Stomach (tissue), 9 donors: ENCODE data around the gene DKKL1. TPM values are rescaled to one million over a fixed set of nuclear protein-coding genes. Genes with fewer than 3 reads are reported as not detected.

Experiments used
- DNase-seq, 2 donors: peaks; one replicate each; pipeline versions ENCODE4 v3.0.0 to v3.0.0-alpha.2; 2013 to 2019
- H3K27ac ChIP-seq, 5 donors: fragments of 200-600 bp in 4 of 5; sonication (generic) in 4 of 5; one replicate each; pipeline ENCODE4 v1.5.1; 2013 to 2019; ENCODE audit warnings: mild to moderate bottlenecking in 1 of 5, moderate library complexity in 1 of 5
- H3K27me3 ChIP-seq, 3 donors: fragments of 200-600 bp; sonication (generic); one replicate each; pipeline ENCODE4 v1.5.1; 2017 to 2019; ENCODE audit warnings: mixed run types in 1 of 3
- H3K36me3 ChIP-seq, 4 donors: fragments of 200-600 bp; sonication (generic); 1 replicate in 3 of 4; 2 replicates in 1 of 4; pipeline ENCODE4 v1.5.1; 2016 to 2019
- H3K4me1 ChIP-seq, 4 donors: fragments of 200-600 bp; sonication (generic); one replicate each; pipeline ENCODE4 v1.5.1; 2016 to 2019
- H3K4me3 ChIP-seq, 4 donors: fragments of 200-600 bp; sonication (generic) in 3 of 4; one replicate each; pipeline ENCODE4 v1.5.1; 2016 to 2019; ENCODE audit warnings: mild to moderate bottlenecking in 1 of 4
- H3K9me3 ChIP-seq, 4 donors: fragments of 200-600 bp; sonication (generic); one replicate each; pipeline ENCODE4 v1.5.1; 2016 to 2019
- EP300 ChIP-seq: sonication (generic); formaldehyde crosslinking; IDR thresholded peaks from one replicate; pipeline ENCODE4 v1.6.1; 2017; ENCODE audit warnings: antibody characterized with exemption
- POLR2A ChIP-seq, 4 donors: fragments of 450-650 bp; IDR thresholded peaks; one replicate each; pipeline ENCODE4 v1.6.1; 2016; ENCODE audit warnings: antibody characterized with exemption in 4 of 4, control low read depth in 2 of 4, mild to moderate bottlenecking in 1 of 4, moderate library complexity in 1 of 4
- POLR2AphosphoS5 ChIP-seq, 3 donors: sonication (generic); formaldehyde crosslinking; IDR thresholded peaks; one replicate each; pipeline ENCODE4 v1.6.1; 2016; ENCODE audit warnings: antibody characterized with exemption in 3 of 3
- WGBS, 5 donors: extraction: QIAGEN DNeasy Blood & Tissue Kit in 3 of 5; methylation state at CpG; one replicate each; pipeline versions ENCODE4 v1.1.5 to v1.1.7; 2013 to 2018; 5-methylcytosine and 5-hydroxymethylcytosine counted together
- intact Hi-C: fragments of 100-400 bp; cut with DNase I; formaldehyde crosslinking; loops from one replicate; pipeline ENCODE4 v1.15.1; 2023; ENCODE audit warnings: low total_unique reads
- polyA plus RNA-seq, 3 donors: library from polyadenylated mRNA; stranded (reverse); fragments of 200-250 nt; gene quantifications; one replicate each; pipeline ENCODE4 v1.2.3, GENCODE V29; 2013
- total RNA-seq, 5 donors: library from RNA; depleted of rRNA; stranded (reverse); fragments of >200 nt; gene quantifications; one replicate each; pipeline versions ENCODE4 v1.1.0 to v1.2.3, GENCODE V29; 2014 to 2016
- TF ChIP-seq, protein P1 (sequence below), 7 experiments: fragments of 450-650 bp in 4 of 7; fragments of 200-600 bp in 3 of 7; sonication (generic) in 3 of 7; IDR thresholded peaks; one replicate each; pipeline ENCODE4 v1.5.1; 2016 to 2019; ENCODE audit warnings: antibody characterized with exemption in 7 of 7, control low read depth in 2 of 7, mild to moderate bottlenecking in 1 of 7
- donor health status: healthy with polysubstance abuse.
- donor health status: Bipolar disorder and iron deficiency.
- donor health status: healthy.

The DKKL1 gene
- total and polyA plus RNA-seq, 8 donors = 0.35 TPM; not detected in 7

DNA sequence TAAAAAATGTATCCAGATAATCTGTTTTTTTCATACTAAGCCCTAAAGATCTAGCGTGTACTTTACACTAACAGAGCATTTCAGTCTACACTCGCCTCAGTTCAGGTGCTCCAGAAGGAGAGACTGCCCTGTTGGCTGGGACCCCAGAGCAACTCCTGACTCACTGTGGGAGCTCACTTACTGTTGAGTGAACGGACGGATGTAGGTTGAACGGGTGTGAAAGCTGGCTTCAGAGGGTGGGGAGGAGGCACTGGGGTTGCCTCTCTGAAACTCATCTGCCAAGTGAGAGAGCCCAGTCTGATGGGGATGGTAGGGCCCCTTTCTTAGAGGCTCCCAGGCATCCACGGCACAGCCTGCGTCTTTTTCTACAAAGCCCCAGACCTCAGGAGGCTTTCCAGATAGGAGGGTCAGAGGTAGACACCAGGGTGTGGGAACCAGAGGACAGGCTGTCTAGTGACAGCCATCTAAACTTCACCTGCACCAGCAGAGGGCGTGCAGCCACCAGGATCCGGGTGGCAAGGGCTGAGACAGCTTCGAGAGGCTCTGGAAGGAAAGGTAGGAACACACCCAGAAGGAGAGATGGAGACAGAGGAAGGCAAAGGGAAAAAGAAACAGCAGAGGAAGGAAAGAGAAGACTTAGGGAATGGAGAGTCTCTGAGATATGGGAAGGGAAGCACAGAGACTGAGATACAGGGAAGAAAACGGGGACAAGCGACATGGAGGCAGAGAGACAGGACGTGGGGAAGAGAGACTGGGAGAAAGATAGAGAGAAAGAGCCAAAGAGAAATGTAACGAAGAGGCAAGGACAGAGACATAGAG is 28.1 kb downstream of the DKKL1 start:
- Histone ChIP-seq H3K27ac (no peak overlapping the region), H3K9me3 (no peaks in the 10 kb centered on the region), H3K4me1 (peaks cover 0 to 13% (median 1%) of the 10 kb centered on the region in 4 donors), H3K36me3 (no peaks in the 10 kb centered on the region), H3K27me3 (peaks cover 0 to 63% (median 10%) of the 10 kb centered on the region in 3 donors), H3K4me3 (no peak overlapping the region)
- peak; percentile 82 to 93 for DNase-seq
- WGBS, 5 donors = 20 to 25% (median 23%) methylated on average over 13 to 14 of the region's 14 CpGs
- intact Hi-C loops = loop anchor here (5.0 kb wide), 1 partner anchor 51 kb away; the partner anchor contains the start of gene SLC17A7
- TF ChIP-seq, protein P1, sequence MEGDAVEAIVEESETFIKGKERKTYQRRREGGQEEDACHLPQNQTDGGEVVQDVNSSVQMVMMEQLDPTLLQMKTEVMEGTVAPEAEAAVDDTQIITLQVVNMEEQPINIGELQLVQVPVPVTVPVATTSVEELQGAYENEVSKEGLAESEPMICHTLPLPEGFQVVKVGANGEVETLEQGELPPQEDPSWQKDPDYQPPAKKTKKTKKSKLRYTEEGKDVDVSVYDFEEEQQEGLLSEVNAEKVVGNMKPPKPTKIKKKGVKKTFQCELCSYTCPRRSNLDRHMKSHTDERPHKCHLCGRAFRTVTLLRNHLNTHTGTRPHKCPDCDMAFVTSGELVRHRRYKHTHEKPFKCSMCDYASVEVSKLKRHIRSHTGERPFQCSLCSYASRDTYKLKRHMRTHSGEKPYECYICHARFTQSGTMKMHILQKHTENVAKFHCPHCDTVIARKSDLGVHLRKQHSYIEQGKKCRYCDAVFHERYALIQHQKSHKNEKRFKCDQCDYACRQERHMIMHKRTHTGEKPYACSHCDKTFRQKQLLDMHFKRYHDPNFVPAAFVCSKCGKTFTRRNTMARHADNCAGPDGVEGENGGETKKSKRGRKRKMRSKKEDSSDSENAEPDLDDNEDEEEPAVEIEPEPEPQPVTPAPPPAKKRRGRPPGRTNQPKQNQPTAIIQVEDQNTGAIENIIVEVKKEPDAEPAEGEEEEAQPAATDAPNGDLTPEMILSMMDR (IDR thresholded peaks at IDR 0.05) = peak in 6 of 7 experiments; percentile 31 to 91 (median 79)
- TF ChIP-seq POLR2A (IDR thresholded peaks at IDR 0.05) (no peak), EP300 (no peak), POLR2AphosphoS5 (IDR thresholded peaks at IDR 0.05) (peak in 1 of 3 donors; percentile 68)

DNA sequence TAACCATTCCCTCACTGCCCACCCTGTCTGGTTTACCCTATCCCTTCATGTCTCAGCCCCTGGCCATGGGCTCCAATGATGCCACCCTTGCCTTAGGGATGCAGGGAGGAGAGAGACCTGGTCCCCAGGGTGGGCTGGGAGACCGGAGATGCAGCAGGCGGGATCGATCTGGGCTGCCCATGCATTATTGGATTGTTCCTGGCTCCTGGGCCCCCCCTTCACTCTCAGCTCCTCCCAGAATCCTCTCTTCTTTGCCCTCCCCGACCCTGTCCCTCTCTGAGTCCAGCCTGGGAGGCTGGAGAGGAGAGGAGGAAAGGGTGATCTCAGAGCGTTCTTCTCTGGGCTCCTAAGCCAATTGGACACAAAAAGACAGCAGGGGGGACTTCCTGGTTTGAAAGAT is 30.2 kb downstream of the DKKL1 start:
- Histone ChIP-seq H3K9me3 (no peaks in the 10 kb centered on the region), H3K36me3 (no peaks in the 10 kb centered on the region), H3K27me3 (peaks cover 0 to 66% (median 7%) of the 10 kb centered on the region in 3 donors), H3K4me3 (no peak overlapping the region), H3K27ac (no peak overlapping the region), H3K4me1 (peaks cover 0 to 6% (median 1%) of the 10 kb centered on the region in 4 donors)
- no peak for TF ChIP-seq EP300
- TF ChIP-seq POLR2AphosphoS5 (IDR thresholded peaks at IDR 0.05) = no peak
- TF ChIP-seq POLR2A (IDR thresholded peaks at IDR 0.05) = no peak
- TF ChIP-seq, protein P1 (IDR thresholded peaks at IDR 0.05) = no peak
- DNase-seq = no peak
- intact Hi-C loops = loop anchor here (5.0 kb wide), 1 partner anchor 48 kb away; the partner anchor contains the start of gene SLC17A7
- WGBS, 5 donors = 51 to 64% (median 61%) methylated on average over 5 of the region's 5 CpGs

DNA sequence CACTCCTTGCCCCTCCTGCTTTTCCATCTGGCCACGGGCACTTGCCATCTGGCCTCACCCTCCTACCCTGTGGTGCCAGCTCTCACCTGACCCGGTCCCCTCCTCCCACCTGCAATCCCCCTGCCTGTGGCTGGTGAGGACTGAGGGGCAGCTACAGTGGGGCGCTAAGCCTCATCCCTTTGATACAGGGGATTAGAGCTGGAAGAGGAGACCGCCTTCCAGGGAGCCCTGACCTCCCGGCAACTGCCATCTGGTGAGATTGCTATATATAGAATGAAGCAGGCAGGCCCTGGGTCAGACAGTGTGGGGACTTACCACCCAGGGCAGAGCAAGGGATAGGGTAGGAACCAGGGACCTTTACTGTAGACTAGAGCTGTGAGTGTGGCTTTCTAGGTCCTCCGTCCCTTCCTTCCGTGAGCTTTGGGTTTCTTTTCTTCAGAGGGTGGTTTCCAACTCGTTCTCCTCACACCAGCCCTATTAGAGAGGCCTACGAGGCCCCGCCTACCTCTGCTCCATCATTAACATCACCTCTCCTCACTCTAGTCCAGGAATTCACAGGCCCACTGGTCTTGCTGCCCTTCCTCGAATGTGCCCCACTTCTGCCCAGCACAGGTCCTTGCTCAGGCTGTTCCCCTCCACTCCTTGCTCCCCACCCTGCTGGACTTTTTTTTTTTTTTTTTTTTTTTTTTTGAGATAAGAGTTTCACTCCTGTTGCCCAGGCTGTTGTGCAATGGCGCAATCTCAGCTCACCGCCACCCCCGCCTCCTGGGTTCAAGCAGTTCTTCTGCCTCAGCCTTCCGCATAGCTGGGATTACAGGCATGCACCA is 32.1 kb downstream of the DKKL1 start:
- TF ChIP-seq POLR2A (IDR thresholded peaks at IDR 0.05) = no peak
- TF ChIP-seq, protein P1 (IDR thresholded peaks at IDR 0.05) = no peak
- no peak for TF ChIP-seq EP300
- TF ChIP-seq POLR2AphosphoS5 (IDR thresholded peaks at IDR 0.05) = no peak
- Histone ChIP-seq H3K9me3 (no peaks in the 10 kb centered on the region), H3K36me3 (no peaks in the 10 kb centered on the region), H3K4me1 (peaks cover 0 to 6% (median 1%) of the 10 kb centered on the region in 4 donors), H3K4me3 (no peak overlapping the region), H3K27ac (no peak overlapping the region), H3K27me3 (peaks cover 0 to 55% (median 7%) of the 10 kb centered on the region in 3 donors)
- 68 to 78% (median 74%) methylated on average over 13 to 15 of the region's 15 CpGs for WGBS, 5 donors
- intact Hi-C loops = loop anchor here (5.0 kb wide), 1 partner anchor 37 kb away; no protein-coding TSS in a partner anchor
- DNase-seq = no peak
